ENCODE measurements around the gene NBEA.

Gene NBEA

GRCh38 chr13:35190241-35190640, 248.2 kb downstream of the NBEA start:
- H3K4me3 ChIP-seq (ENCODE audit: low read length) = no peak overlapping the region
- no peak for DNase-seq (ENCODE audit: low read depth)
- TF ChIP-seq, protein P1, sequence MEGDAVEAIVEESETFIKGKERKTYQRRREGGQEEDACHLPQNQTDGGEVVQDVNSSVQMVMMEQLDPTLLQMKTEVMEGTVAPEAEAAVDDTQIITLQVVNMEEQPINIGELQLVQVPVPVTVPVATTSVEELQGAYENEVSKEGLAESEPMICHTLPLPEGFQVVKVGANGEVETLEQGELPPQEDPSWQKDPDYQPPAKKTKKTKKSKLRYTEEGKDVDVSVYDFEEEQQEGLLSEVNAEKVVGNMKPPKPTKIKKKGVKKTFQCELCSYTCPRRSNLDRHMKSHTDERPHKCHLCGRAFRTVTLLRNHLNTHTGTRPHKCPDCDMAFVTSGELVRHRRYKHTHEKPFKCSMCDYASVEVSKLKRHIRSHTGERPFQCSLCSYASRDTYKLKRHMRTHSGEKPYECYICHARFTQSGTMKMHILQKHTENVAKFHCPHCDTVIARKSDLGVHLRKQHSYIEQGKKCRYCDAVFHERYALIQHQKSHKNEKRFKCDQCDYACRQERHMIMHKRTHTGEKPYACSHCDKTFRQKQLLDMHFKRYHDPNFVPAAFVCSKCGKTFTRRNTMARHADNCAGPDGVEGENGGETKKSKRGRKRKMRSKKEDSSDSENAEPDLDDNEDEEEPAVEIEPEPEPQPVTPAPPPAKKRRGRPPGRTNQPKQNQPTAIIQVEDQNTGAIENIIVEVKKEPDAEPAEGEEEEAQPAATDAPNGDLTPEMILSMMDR (IDR thresholded peaks at IDR 0.05; ENCODE audit: insufficient read depth, low read depth, low read length, missing control alignments) = no peak

DNA sequence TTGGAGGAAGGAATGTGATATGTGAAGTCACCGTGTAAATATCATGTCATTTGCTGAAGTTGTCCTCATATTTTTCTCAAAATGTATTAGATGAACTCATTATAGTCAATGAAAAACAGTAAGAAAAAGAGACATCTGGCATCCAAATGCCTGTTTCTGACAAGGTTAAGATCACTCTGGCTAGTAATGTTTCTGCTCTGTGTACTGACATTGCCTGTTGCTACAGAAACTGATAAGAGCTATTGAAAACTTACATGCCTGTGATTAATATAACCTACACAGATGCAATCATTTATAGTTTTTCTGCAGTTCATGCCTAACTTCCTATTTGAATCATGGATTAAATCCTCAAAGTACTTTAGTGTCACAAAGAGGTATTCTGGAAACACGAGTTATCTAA, 249.8 kb downstream of the NBEA start:
- TF ChIP-seq, protein P1 (IDR thresholded peaks at IDR 0.05; ENCODE audit: insufficient read depth, low read depth, low read length, missing control alignments) = no peak
- DNase-seq (ENCODE audit: low read depth) = no peak
- H3K4me3 ChIP-seq (ENCODE audit: low read length) = no peak overlapping the region

GRCh38 chr13:35198613-35199200, 256.6 kb downstream of the NBEA start:
- TF ChIP-seq, protein P1 (IDR thresholded peaks at IDR 0.05; ENCODE audit: insufficient read depth, low read depth, low read length, missing control alignments) = no peak
- DNase-seq (ENCODE audit: low read depth) = no peak
- no peak overlapping the region for H3K4me3 ChIP-seq (ENCODE audit: low read length)

DNA sequence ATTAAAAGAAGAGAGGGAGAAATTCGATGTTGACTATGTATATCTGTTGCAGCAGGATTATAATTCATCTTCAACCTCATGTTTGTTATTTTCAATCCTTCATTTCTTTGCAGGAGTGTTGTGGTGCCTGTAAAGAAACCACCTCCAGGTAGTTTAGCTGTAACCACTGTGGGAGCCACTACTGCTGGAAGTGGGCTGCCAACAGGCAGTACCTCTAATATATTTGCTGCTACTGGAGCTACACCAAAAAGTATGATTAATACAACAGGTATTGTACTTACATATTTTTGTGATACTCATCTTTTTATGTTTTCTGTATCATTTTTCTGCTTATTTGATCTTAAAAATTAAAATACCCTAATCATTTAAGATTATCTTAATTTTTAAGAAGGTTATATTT, 266.5 kb downstream of the NBEA start:
- TF ChIP-seq, protein P1 (IDR thresholded peaks at IDR 0.05; ENCODE audit: insufficient read depth, low read depth, low read length, missing control alignments) = no peak
- DNase-seq (ENCODE audit: low read depth) = no peak

GRCh38 chr13:35210261-35210660, 268.2 kb downstream of the NBEA start:
- no peak overlapping the region for H3K4me3 ChIP-seq (ENCODE audit: low read length)
- DNase-seq (ENCODE audit: low read depth) = peak; percentile 30
- TF ChIP-seq, protein P1 (IDR thresholded peaks at IDR 0.05; ENCODE audit: insufficient read depth, low read depth, low read length, missing control alignments) = peak; percentile 7

More for the DNA sequence above, 266.5 kb downstream of the NBEA start:
- H3K4me3 ChIP-seq (ENCODE audit: low read length) = no peak overlapping the region

DNA sequence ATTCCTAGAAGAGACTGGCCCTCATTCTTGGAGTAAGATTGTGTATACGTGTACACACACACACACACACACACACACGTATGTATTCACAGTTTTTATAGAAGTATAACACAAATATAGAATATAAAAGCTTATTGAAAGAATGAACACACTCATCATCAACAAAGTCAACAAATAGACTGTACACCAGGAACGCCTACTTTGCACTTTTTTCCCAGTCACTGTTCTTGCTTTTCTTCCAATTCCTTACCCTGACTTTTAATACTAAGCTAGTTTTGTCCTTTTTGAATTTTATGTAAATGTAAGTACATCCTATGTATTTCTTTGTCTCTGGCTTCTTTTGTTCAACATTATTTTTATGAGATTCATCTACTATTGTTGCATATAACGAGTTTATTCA, 269.9 kb downstream of the NBEA start:
- DNase-seq (ENCODE audit: low read depth) = no peak
- no peak overlapping the region for H3K4me3 ChIP-seq (ENCODE audit: low read length)
- TF ChIP-seq, protein P1 (IDR thresholded peaks at IDR 0.05; ENCODE audit: insufficient read depth, low read depth, low read length, missing control alignments) = no peak

DNA sequence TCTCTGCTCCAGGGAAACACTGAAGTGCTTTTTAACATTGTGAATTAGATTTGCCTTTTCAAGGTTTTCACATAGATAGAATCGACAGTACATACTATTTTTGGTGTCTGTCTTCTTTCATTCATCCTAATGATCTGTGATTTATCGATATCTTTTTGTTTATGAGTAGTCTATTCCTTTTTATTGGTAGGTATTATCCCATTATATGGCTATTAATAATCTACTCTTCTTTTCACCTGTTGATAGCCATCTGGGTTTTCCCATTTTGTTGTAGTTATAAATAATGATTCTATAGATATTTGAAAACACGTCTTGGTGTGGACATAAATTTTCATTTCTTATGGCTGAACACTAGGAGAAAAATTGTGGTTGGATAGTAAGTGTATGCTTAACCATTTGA, 271.8 kb downstream of the NBEA start:
- TF ChIP-seq, protein P1 (IDR thresholded peaks at IDR 0.05; ENCODE audit: insufficient read depth, low read depth, low read length, missing control alignments) = no peak
- H3K4me3 ChIP-seq (ENCODE audit: low read length) = no peak overlapping the region
- DNase-seq (ENCODE audit: low read depth) = no peak

Measured in epithelial cell of esophagus (primary cell).